NT2/D1 (cell line): ENCODE data around the gene BEND7.

Source experiments
- DNase-seq: peaks from one replicate; pipeline ENCODE4 v3.0.0-alpha.2; 2011; ENCODE audit warnings: low read depth, low spot score
- H3K27me3 ChIP-seq: 2 replicates; pipeline ENCODE4 v1.6.0; 2011; ENCODE audit warnings: mild to moderate bottlenecking; ENCODE audit not compliant: insufficient read length, insufficient read depth
- H3K36me3 ChIP-seq: 2 replicates; pipeline ENCODE4 v1.6.1; 2011; ENCODE audit warnings: mild to moderate bottlenecking, low read length, mixed read lengths; ENCODE audit not compliant: insufficient read depth, insufficient read length
- H3K4me1 ChIP-seq: 2 replicates; pipeline ENCODE4 v1.5.1; 2011; ENCODE audit not compliant: insufficient read depth, insufficient read length
- H3K4me3 ChIP-seq: 2 replicates; pipeline ENCODE4 v1.5.1; 2011; ENCODE audit warnings: low read depth; ENCODE audit not compliant: insufficient read length
- H3K9ac ChIP-seq: 2 replicates; pipeline ENCODE4 v1.6.0; 2011; ENCODE audit warnings: low read depth; ENCODE audit not compliant: insufficient read length
- H3K9me3 ChIP-seq: 2 replicates; pipeline ENCODE4 v1.5.1; 2011; ENCODE audit warnings: mild to moderate bottlenecking, low read length; ENCODE audit not compliant: insufficient read depth
- SUZ12 ChIP-seq: IDR thresholded peaks from 2 replicates; pipeline ENCODE4 v1.6.1; 2011; ENCODE audit not compliant: insufficient read length, insufficient read depth; ENCODE audit errors: extremely low read depth
- YY1 ChIP-seq: IDR thresholded peaks from 2 replicates; pipeline ENCODE4 v1.6.1; 2011; ENCODE audit not compliant: insufficient read length, insufficient read depth
- ZNF274 ChIP-seq: IDR thresholded peaks from 2 replicates; pipeline ENCODE4 v1.6.1; 2011; ENCODE audit warnings: mild to moderate bottlenecking, low read depth, low read length

The BEND7 gene

GRCh38 chr10:13518076-13518692 lies 10.6 kb downstream of the BEND7 start:
- TF ChIP-seq YY1: no peak
- no peak for TF ChIP-seq ZNF274
- no peak for TF ChIP-seq SUZ12
- Histone ChIP-seq H3K27me3 (no peaks in the 10 kb centered on the region), H3K9me3 (no peaks in the 10 kb centered on the region), H3K36me3 (peaks cover 17% of the 10 kb centered on the region), H3K4me1 (peaks cover 8% of the 10 kb centered on the region), H3K4me3 (no peak overlapping the region), H3K9ac (no peak overlapping the region)
- DNase-seq: no peak

- H3K9ac ChIP-seq: no peak overlapping the region
- DNase-seq: no peak
- no peak for TF ChIP-seq SUZ12
- TF ChIP-seq YY1: no peak
- TF ChIP-seq ZNF274: no peak
- no peaks in the 10 kb centered on the region for H3K9me3 ChIP-seq
- H3K36me3 ChIP-seq: peaks cover 13% of the 10 kb centered on the region
- no peaks in the 10 kb centered on the region for H3K27me3 ChIP-seq
- no peak overlapping the region for H3K4me3 ChIP-seq
- peaks cover 8% of the 10 kb centered on the region for H3K4me1 ChIP-seq
Measured at GRCh38 chr10:13517675-13518074, 11.1 kb downstream of the BEND7 start.

GRCh38 chr10:13516176-13516575 lies 12.6 kb downstream of the BEND7 start:
- Histone ChIP-seq H3K36me3 (peaks cover 11% of the 10 kb centered on the region), H3K9me3 (no peaks in the 10 kb centered on the region), H3K4me3 (no peak overlapping the region), H3K27me3 (no peaks in the 10 kb centered on the region), H3K4me1 (peaks cover 8% of the 10 kb centered on the region), H3K9ac (no peak overlapping the region)
- no peak for DNase-seq
- TF ChIP-seq YY1 (no peak), ZNF274 (no peak), SUZ12 (no peak)

- Histone ChIP-seq H3K9me3 (no peaks in the 10 kb centered on the region), H3K27me3 (no peaks in the 10 kb centered on the region), H3K9ac (no peak overlapping the region), H3K4me3 (no peak overlapping the region), H3K36me3 (peaks cover 11% of the 10 kb centered on the region), H3K4me1 (peaks cover 4% of the 10 kb centered on the region)
- TF ChIP-seq SUZ12 (no peak), YY1 (no peak), ZNF274 (no peak)
- DNase-seq: no peak
Measured at GRCh38 chr10:13515467-13515866, 13.3 kb downstream of the BEND7 start.

GRCh38 chr10:13514296-13514695 lies 14.5 kb downstream of the BEND7 start:
- no peak overlapping the region for H3K4me3 ChIP-seq
- H3K9me3 ChIP-seq: no peaks in the 10 kb centered on the region
- H3K9ac ChIP-seq: no peak overlapping the region
- DNase-seq: no peak
- no peaks in the 10 kb centered on the region for H3K27me3 ChIP-seq
- TF ChIP-seq YY1 (no peak), ZNF274 (no peak), SUZ12 (no peak)
- H3K36me3 ChIP-seq: peaks cover 11% of the 10 kb centered on the region
- no peaks in the 10 kb centered on the region for H3K4me1 ChIP-seq

GRCh38 chr10:13512564-13512963 lies 16.2 kb downstream of the BEND7 start:
- Histone ChIP-seq H3K27me3 (no peaks in the 10 kb centered on the region), H3K9ac (no peak overlapping the region), H3K36me3 (peaks cover 11% of the 10 kb centered on the region), H3K4me1 (no peaks in the 10 kb centered on the region), H3K4me3 (no peak overlapping the region), H3K9me3 (no peaks in the 10 kb centered on the region)
- TF ChIP-seq YY1 (no peak), SUZ12 (no peak)
- DNase-seq: no peak

- H3K27me3 ChIP-seq: no peaks in the 10 kb centered on the region
- H3K4me1 ChIP-seq: no peaks in the 10 kb centered on the region
- no peak for DNase-seq
- no peaks in the 10 kb centered on the region for H3K9me3 ChIP-seq
- H3K9ac ChIP-seq: no peak overlapping the region
- no peak for TF ChIP-seq ZNF274
- no peak for TF ChIP-seq SUZ12
- TF ChIP-seq YY1: no peak
- peaks cover 11% of the 10 kb centered on the region for H3K36me3 ChIP-seq
- H3K4me3 ChIP-seq: no peak overlapping the region
Measured at GRCh38 chr10:13511409-13511808, 17.4 kb downstream of the BEND7 start.
